T follicular helper cell (primary cell): ENCODE measurements around the gene LMX1A.

ENCODE experiments used
- DNase-seq: peaks from one replicate; pipeline ENCODE4 v3.0.0-alpha.2; 2020; ENCODE audit warnings: low read depth

Gene LMX1A

GRCh38 chr1:165367375-165367993, 11.0 kb upstream of the LMX1A start:
- peak; percentile 59 for DNase-seq

- DNase-seq = no peak
Measured at GRCh38 chr1:165365341-165365740, 8.8 kb upstream of the LMX1A start.

GRCh38 chr1:165364568-165365133, 8.1 kb upstream of the LMX1A start:
- DNase-seq = no peak

GRCh38 chr1:165356876-165357275, 361 bp upstream of the LMX1A start:
- DNase-seq = no peak

- no peak for DNase-seq
Measured at GRCh38 chr1:165355139-165355976, 1.2 kb downstream of the LMX1A start.

GRCh38 chr1:165354739-165355138, 1.8 kb downstream of the LMX1A start:
- no peak for DNase-seq

- no peak for DNase-seq
Measured at GRCh38 chr1:165353731-165354671, 2.5 kb downstream of the LMX1A start.

GRCh38 chr1:165352442-165353293, 3.8 kb downstream of the LMX1A start:
- DNase-seq = no peak

GRCh38 chr1:165351863-165352441, 4.6 kb downstream of the LMX1A start:
- DNase-seq = no peak

- DNase-seq = no peak
Measured at GRCh38 chr1:165350840-165351239, 5.7 kb downstream of the LMX1A start.

GRCh38 chr1:165345502-165345901, 11.0 kb downstream of the LMX1A start:
- DNase-seq = no peak

GRCh38 chr1:165344736-165345135, 11.8 kb downstream of the LMX1A start:
- no peak for DNase-seq

- DNase-seq = no peak
Measured at GRCh38 chr1:165344198-165344597, 12.3 kb downstream of the LMX1A start.

- no peak for DNase-seq
Measured at GRCh38 chr1:165342587-165342986, 13.9 kb downstream of the LMX1A start.

GRCh38 chr1:165342168-165342567, 14.3 kb downstream of the LMX1A start:
- no peak for DNase-seq

- no peak for DNase-seq
Measured at GRCh38 chr1:165339164-165339563, 17.4 kb downstream of the LMX1A start.

GRCh38 chr1:165330483-165330882, 26.0 kb downstream of the LMX1A start:
- DNase-seq = no peak

GRCh38 chr1:165329104-165329503, 27.4 kb downstream of the LMX1A start:
- DNase-seq = no peak

GRCh38 chr1:165328136-165328535, 28.4 kb downstream of the LMX1A start:
- no peak for DNase-seq

GRCh38 chr1:165327538-165327937, 29.0 kb downstream of the LMX1A start:
- no peak for DNase-seq
